ENCODE measurements around the gene BMP2K.
"Not testable (repeated sequence)": the region's sequence is repeated elsewhere in the genome, so short reads cannot be mapped to it uniquely, and the experiment has no call there.

Gene BMP2K

DNA sequence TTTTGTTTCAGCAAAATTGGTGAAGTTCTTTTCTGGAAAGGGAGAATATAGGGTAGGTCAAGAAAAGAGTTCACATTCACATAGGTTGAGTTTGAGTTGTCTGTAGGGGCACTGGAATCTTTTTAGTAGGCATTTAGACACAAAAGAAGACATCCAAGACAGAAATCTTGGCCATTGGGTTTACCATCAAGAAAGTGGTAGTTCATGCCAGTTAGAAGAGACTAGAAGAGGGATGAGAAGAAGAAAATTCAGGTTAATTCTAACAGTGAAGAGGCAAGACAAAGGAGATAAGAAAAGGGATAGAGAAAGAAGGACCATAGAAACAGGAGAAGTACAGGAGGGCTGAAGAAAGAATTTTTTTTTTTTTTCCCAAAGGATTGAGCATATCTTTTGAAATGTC, 123.2 kb downstream of the BMP2K start:
- no peak for TF ChIP-seq POLR2A (IDR thresholded peaks at IDR 0.05; ENCODE audit: low read depth, low read length)
- FAIRE-seq (no peak), DNase-seq (ENCODE audit: insufficient read length, low spot score) (no peak)

DNA sequence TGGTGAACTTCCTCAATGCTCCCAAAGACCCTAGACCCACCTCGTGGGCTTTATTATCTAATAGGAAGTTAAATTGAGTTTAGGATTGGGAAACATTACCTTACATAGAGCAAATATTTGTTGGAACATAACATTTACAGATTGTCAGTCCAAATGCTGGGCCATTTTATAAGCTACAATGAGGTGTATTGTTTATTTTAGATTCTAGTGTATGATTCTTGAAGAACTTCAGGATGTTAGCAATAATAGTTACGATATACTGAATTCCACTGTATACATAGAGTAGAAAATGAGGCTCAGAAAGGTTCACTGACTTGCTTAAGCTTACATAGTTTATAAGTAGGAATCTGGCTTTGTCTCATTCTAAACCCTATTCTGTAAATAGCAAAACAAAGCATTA, 125.7 kb downstream of the BMP2K start:
- TF ChIP-seq POLR2A (IDR thresholded peaks at IDR 0.05; ENCODE audit: low read depth, low read length) = no peak
- DNase-seq (ENCODE audit: insufficient read length, low spot score) (no peak), FAIRE-seq (no peak)

DNA sequence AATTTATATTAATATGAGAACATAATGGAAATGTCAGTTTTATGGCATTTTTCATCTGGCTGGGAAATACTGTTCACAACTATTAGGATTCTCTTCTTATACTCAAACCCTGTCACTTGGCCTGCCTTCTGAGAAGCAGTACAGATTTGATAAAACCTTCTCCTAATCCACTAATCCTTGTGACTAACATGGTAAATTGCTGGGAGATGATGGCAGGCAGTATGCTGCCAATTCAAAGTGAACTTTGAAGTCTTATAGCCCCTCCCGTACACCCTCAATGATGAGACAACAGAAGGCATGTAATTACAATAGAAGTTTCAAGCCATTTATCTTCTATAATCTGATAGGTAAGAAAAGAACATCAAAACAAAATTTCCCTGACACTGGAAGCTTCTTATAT, 126.1 kb downstream of the BMP2K start:
- FAIRE-seq (no peak), DNase-seq (ENCODE audit: insufficient read length, low spot score) (no peak)
- TF ChIP-seq POLR2A (IDR thresholded peaks at IDR 0.05; ENCODE audit: low read depth, low read length) = no peak

DNA sequence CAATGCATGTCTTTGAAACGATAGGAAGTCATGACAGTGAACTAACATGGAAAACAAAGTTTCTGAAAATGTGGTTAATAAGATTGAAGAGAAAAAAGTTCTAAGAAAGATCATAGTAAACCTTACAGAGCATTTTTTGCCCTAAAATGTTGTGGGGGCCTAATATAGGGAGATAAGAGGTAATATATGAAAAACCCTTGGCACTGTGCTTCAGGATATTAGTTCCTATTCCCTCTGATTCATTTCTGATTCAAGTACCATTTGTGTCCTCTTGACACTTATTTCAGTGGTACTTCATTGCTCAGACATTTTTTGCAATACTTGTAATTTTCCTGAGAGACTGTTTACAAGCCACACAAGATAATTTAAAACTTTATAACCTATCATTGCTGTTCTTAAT, 128.0 kb downstream of the BMP2K start:
- no peak for TF ChIP-seq POLR2A (IDR thresholded peaks at IDR 0.05; ENCODE audit: low read depth, low read length)
- DNase-seq (ENCODE audit: insufficient read length, low spot score) (no peak), FAIRE-seq (no peak)

GRCh38 chr4:78907638-78908037, 131.5 kb downstream of the BMP2K start:
- DNase-seq (ENCODE audit: insufficient read length, low spot score) (no peak), FAIRE-seq (no peak)
- no peak for TF ChIP-seq POLR2A (IDR thresholded peaks at IDR 0.05; ENCODE audit: low read depth, low read length)

DNA sequence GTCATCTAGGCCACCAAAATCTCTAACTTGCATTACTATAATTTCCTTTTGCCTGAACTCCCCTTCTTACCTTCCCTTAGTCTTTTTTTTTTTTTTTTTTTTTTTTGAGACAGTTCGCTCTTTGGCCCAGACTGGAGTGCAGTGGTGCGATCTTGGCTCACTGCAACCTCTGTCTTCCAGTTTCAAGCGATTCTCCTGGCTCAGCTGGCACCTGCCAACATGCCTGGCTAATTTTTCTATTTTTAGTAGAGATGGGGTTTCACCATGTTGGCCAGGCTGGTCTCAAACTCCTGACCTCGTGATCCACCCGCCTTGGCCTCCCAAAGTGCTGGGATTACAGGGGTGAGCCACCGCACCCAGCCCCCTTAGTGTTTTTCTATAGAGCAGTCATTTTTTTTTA, 132.8 kb downstream of the BMP2K start:
- FAIRE-seq; DNase-seq (ENCODE audit: insufficient read length, low spot score): not testable (repeated sequence)

- no peak for DNase-seq (ENCODE audit: insufficient read length, low spot score)
- FAIRE-seq = no peak
Measured at GRCh38 chr4:78910612-78911011, 134.5 kb downstream of the BMP2K start.

GRCh38 chr4:78922207-78922606, 146.1 kb downstream of the BMP2K start:
- no peak for TF ChIP-seq POLR2A (IDR thresholded peaks at IDR 0.05; ENCODE audit: low read depth, low read length)
- no peak for FAIRE-seq

More at GRCh38 chr4:78910612-78911011, 134.5 kb downstream of the BMP2K start:
- TF ChIP-seq POLR2A (IDR thresholded peaks at IDR 0.05; ENCODE audit: low read depth, low read length) = no peak

GRCh38 chr4:78923464-78924312, 147.5 kb downstream of the BMP2K start:
- FAIRE-seq (no peak), DNase-seq (ENCODE audit: insufficient read length, low spot score) (no peak)
- TF ChIP-seq POLR2A (IDR thresholded peaks at IDR 0.05; ENCODE audit: low read depth, low read length) = no peak

More at GRCh38 chr4:78922207-78922606, 146.1 kb downstream of the BMP2K start:
- no peak for DNase-seq (ENCODE audit: insufficient read length, low spot score)

- FAIRE-seq = no peak
- no peak for TF ChIP-seq POLR2A (IDR thresholded peaks at IDR 0.05; ENCODE audit: low read depth, low read length)
- no peak for DNase-seq (ENCODE audit: insufficient read length, low spot score)
Measured at GRCh38 chr4:78926826-78927225, 150.7 kb downstream of the BMP2K start.

DNA sequence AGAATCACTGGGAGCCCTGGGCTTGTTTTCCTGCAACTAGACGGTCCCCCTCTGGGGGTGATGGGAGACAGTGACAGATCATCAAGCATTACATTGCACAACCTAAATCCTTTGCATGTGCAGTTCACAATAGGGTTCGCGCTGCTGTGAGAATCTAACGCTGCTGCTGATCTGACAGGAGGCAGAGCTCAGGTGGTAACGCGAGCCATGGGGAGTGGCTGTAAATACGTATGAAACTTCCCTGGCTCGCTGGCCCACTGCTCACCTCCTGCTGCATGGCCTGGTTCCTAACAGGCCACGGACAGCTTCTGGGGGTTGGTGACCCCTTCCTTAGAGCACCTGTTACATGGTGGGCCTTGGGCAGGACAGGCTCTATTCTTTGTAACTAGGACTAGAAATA, 152.7 kb downstream of the BMP2K start:
- no peak for TF ChIP-seq POLR2A (IDR thresholded peaks at IDR 0.05; ENCODE audit: low read depth, low read length)
- FAIRE-seq (no peak), DNase-seq (ENCODE audit: insufficient read length, low spot score) (no peak)

- DNase-seq (ENCODE audit: insufficient read length, low spot score) (no peak), FAIRE-seq (no peak)
- TF ChIP-seq POLR2A (IDR thresholded peaks at IDR 0.05; ENCODE audit: low read depth, low read length) = no peak
Measured at GRCh38 chr4:78930016-78930629, 154.0 kb downstream of the BMP2K start.

- DNase-seq (ENCODE audit: insufficient read length, low spot score) (no peak), FAIRE-seq (no peak)
- no peak for TF ChIP-seq POLR2A (IDR thresholded peaks at IDR 0.05; ENCODE audit: low read depth, low read length)
Measured at GRCh38 chr4:78936989-78937388, 160.8 kb downstream of the BMP2K start.

DNA sequence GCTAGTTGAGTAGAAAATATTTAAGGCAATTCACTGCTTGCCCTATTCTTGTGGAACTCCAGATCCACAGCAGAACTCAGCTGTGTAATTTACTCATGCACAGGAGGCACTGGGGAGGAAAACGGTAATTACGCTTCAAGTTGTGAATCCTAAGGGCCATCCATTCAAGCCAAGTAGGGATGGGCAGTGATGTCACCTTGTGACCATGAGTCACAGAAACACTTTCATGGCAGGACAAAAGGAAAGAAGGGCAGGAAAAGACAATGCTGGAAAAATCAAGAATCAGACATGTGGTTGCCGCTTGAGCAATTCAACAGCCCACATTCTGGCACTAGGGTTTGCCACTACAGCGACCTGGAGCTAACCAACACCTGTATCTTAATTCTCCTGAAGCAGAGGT, 161.7 kb downstream of the BMP2K start:
- FAIRE-seq (no peak), DNase-seq (ENCODE audit: insufficient read length, low spot score) (no peak)
- TF ChIP-seq POLR2A (IDR thresholded peaks at IDR 0.05; ENCODE audit: low read depth, low read length) = no peak

DNA sequence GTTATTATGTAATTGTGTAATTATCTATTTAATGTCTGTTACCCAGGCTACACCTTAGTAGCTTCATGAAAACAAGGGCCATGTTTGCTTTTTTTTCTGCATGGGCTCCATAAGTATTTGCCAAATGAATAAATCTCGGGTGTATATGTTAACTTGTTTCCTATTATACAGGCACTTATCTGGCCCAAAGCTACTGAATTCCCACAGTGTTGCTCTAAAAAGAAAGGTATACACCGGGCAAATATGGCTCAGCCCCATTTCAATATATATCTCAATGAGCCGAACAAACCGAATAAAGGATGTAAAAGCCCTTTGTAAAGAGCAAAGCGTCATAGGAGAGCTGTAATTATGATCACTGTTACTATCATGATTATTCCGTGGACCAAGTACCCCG, 162.3 kb downstream of the BMP2K start:
- no peak for TF ChIP-seq POLR2A (IDR thresholded peaks at IDR 0.05; ENCODE audit: low read depth, low read length)
- FAIRE-seq (no peak), DNase-seq (ENCODE audit: insufficient read length, low spot score) (no peak)

Data from H54 (cell line).